Uterus (tissue), 2 donors: Measurements from ENCODE around the gene MUSTN1.

Source experiments
- POLR2A ChIP-seq, 2 donors: fragments of 450-650 bp; IDR thresholded peaks; one replicate each; pipeline ENCODE4 v1.6.1; 2016; ENCODE audit warnings: antibody characterized with exemption in 2 of 2, mild to moderate bottlenecking in 1 of 2, moderate library complexity in 1 of 2
- TF ChIP-seq, protein P1 (sequence below), 4 experiments: fragments of 200-600 bp in 2 of 4; fragments of 450-650 bp in 2 of 4; sonication (generic) in 2 of 4; IDR thresholded peaks; one replicate each; pipeline ENCODE4 v1.5.1; 2016 to 2019; ENCODE audit warnings: antibody characterized with exemption in 4 of 4, mild to moderate bottlenecking in 2 of 4, moderate library complexity in 1 of 4

- TF ChIP-seq, protein P1, sequence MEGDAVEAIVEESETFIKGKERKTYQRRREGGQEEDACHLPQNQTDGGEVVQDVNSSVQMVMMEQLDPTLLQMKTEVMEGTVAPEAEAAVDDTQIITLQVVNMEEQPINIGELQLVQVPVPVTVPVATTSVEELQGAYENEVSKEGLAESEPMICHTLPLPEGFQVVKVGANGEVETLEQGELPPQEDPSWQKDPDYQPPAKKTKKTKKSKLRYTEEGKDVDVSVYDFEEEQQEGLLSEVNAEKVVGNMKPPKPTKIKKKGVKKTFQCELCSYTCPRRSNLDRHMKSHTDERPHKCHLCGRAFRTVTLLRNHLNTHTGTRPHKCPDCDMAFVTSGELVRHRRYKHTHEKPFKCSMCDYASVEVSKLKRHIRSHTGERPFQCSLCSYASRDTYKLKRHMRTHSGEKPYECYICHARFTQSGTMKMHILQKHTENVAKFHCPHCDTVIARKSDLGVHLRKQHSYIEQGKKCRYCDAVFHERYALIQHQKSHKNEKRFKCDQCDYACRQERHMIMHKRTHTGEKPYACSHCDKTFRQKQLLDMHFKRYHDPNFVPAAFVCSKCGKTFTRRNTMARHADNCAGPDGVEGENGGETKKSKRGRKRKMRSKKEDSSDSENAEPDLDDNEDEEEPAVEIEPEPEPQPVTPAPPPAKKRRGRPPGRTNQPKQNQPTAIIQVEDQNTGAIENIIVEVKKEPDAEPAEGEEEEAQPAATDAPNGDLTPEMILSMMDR (IDR thresholded peaks at IDR 0.05): no peak
- TF ChIP-seq POLR2A (IDR thresholded peaks at IDR 0.05): no peak
Observed at GRCh38 chr3:52795298-52795900, 39.4 kb downstream of the MUSTN1 start.
